Measurements from ENCODE around the gene ITGA3. TPM values are rescaled to one million over a fixed set of nuclear protein-coding genes. Genes with fewer than 3 reads are reported as not detected.
A peak's percentile ranks its signal among the peaks of the same experiment; 100 is the strongest.

The ITGA3 gene
- total RNA-seq, 1 experiment from 2014 or later = 22.5 TPM

- Histone ChIP-seq H3T11ph (ENCODE audit: low read length) (no peak overlapping the region), H2AFZ (ENCODE audit: low read length) (no peak overlapping the region), H2BK12ac (ENCODE audit: insufficient read length, low read depth, low read length) (no peak overlapping the region), H3K79me1 (ENCODE audit: insufficient read depth, low read depth, low read length, poor library complexity, severe bottlenecking) (no peaks in the 10 kb centered on the region), H4K5ac (ENCODE audit: insufficient read length, low read depth, low read length) (no peak overlapping the region), H3K18ac (ENCODE audit: insufficient read length, low read depth, low read length) (no peak overlapping the region), H3K4ac (ENCODE audit: low read depth, low read length) (no peak overlapping the region), H2BK15ac (ENCODE audit: low read depth, low read length) (no peak overlapping the region), H3K56ac (ENCODE audit: insufficient read length, low read depth, low read length) (no peak overlapping the region), H4K20me1 (ENCODE audit: control insufficient read depth, insufficient read depth, insufficient read length) (no peaks in the 10 kb centered on the region), H3K4me2 (ENCODE audit: insufficient read depth, insufficient read length, low read length) (no peak overlapping the region), H3K27ac (ENCODE audit: insufficient read length, low read depth, low read length) (no peak overlapping the region), H4K8ac (replicated peaks; ENCODE audit: insufficient read length, low read depth, low read length) (no peak overlapping the region), H3K9ac (ENCODE audit: extremely low read depth, insufficient read length, low read length) (no peak overlapping the region), H2BK5ac (ENCODE audit: insufficient read length, low read length) (no peak overlapping the region), H2BK120ac (ENCODE audit: low read depth, low read length, poor library complexity, severe bottlenecking) (no peak overlapping the region), H3K27me3 (ENCODE audit: insufficient read depth, low read length) (no peaks in the 10 kb centered on the region), H3K14ac (ENCODE audit: insufficient read depth, low read length) (no peak overlapping the region), H3K23ac (ENCODE audit: insufficient read length, low read depth, low read length) (no peak overlapping the region), H4K91ac (ENCODE audit: insufficient read length, low read depth, low read length) (no peak overlapping the region), H3K4me1 (ENCODE audit: insufficient read depth, low read length) (no peaks in the 10 kb centered on the region), H3K9me3 (ENCODE audit: control insufficient read depth, low read depth, low read length) (no peaks in the 10 kb centered on the region), H3K23me2 (ENCODE audit: insufficient read length, low read depth, low read length, poor library complexity, severe bottlenecking) (no peaks in the 10 kb centered on the region), H3K79me2 (ENCODE audit: insufficient read depth, low read length) (no peaks in the 10 kb centered on the region), H2AK5ac (ENCODE audit: insufficient read length, low read length) (no peak overlapping the region), H2BK20ac (ENCODE audit: low read depth, low read length, poor library complexity, severe bottlenecking) (no peak overlapping the region)
- peaks cover 0 to 13% of the 10 kb centered on the region in 2 experiments; a peak in 3 of 4 replicates for H3K4me1 Mint-ChIP-seq
- peak; percentile 91 for DNase-seq
- H3K4me3 Mint-ChIP-seq = no peak overlapping the region
- no peak for TF ChIP-seq CTCF (conservative IDR thresholded peaks at IDR 0.05)
- H3K9me3 Mint-ChIP-seq = peaks cover 0 to 2% of the 10 kb centered on the region in 2 experiments; a peak in 2 of 5 replicates
- H3K27ac Mint-ChIP-seq = no peak overlapping the region
- H3K27me3 Mint-ChIP-seq (ENCODE audit: low read depth) = peaks cover 1% of the 10 kb centered on the region; the same call in 1 of the 2 replicates
- H3K36me3 Mint-ChIP-seq (ENCODE audit: insufficient read depth in 1 of 3, low read depth in 3 of 3) = peaks cover 4 to 25% (median 5%) of the 10 kb centered on the region in 3 experiments
- no CpG with 5 or more reads among the region's 39 CpGs for whole genome bisulfite sequencing (ENCODE audit: extremely low coverage, insufficient read length, low lambda C conversion rate)
Observed at GRCh38 chr17:50076591-50077235, 20.8 kb downstream of the ITGA3 start.
